CD8-positive, alpha-beta memory T cell (primary cell): ENCODE results near the gene CELA2A. TPM values are rescaled to one million over a fixed set of nuclear protein-coding genes. Genes with fewer than 3 reads are reported as not detected.
A peak's percentile ranks its signal among the peaks of the same experiment; 100 is the strongest.

Experiments
- CTCF ChIA-PET: fragments of 350-600 bp; sonication (Branson Sonifier 250); formaldehyde crosslinking; loops from one replicate; lab custom pipeline; 2021; ENCODE audit warnings: antibody characterized with exemption; lab: Charles Lee
- POLR2A ChIA-PET: fragments of 350-600 bp; sonication (Branson Sonifier 250); formaldehyde crosslinking; loops from one replicate; lab custom pipeline; 2021; ENCODE audit warnings: antibody characterized with exemption; lab: Charles Lee
- DNase-seq, 5 donors: peaks; one replicate each; pipeline versions ENCODE4 v3.0.0 to v3.0.0-alpha.2; 2020 to 2022; ENCODE audit warnings: mixed read lengths in 1 of 5
- H3K27ac ChIP-seq: one replicate; pipeline ENCODE4 v1.7.0; 2013; ENCODE audit warnings: low read depth, mild to moderate bottlenecking, low read length, moderate library complexity
- H3K27me3 ChIP-seq: 2 replicates; pipeline ENCODE4 v1.7.0; 2013; ENCODE audit warnings: low read length, mild to moderate bottlenecking; ENCODE audit not compliant: insufficient read depth, poor library complexity, severe bottlenecking
- H3K36me3 ChIP-seq: 2 replicates; pipeline ENCODE4 v1.7.0; 2013; ENCODE audit warnings: mild to moderate bottlenecking, low read length, moderate library complexity; ENCODE audit not compliant: insufficient read depth
- H3K4me1 ChIP-seq: 2 replicates; pipeline ENCODE4 v1.7.0; 2013; ENCODE audit warnings: mild to moderate bottlenecking, low read length, moderate library complexity; ENCODE audit not compliant: insufficient read depth
- H3K4me3 ChIP-seq: 2 replicates; pipeline ENCODE4 v1.7.0; 2013; ENCODE audit warnings: mild to moderate bottlenecking, low read length
- H3K9me3 ChIP-seq: 2 replicates; pipeline ENCODE4 v1.7.0; 2013; ENCODE audit warnings: mild to moderate bottlenecking, low read length
- H3K27ac Mint-ChIP-seq, 8 donors: one replicate each; pipeline ENCODE4 v1.8.0; 2020 to 2021; ENCODE audit warnings: mixed read lengths in 8 of 8, mild to moderate bottlenecking in 6 of 8, inconsistent platforms in 3 of 8, moderate library complexity in 3 of 8
- H3K27me3 Mint-ChIP-seq, 2 donors: one replicate each; pipeline ENCODE4 v1.8.0; 2020 to 2021; ENCODE audit warnings: mixed read lengths in 2 of 2, mild to moderate bottlenecking in 1 of 2, moderate library complexity in 1 of 2
- H3K36me3 Mint-ChIP-seq, 3 donors: one replicate each; pipeline ENCODE4 v1.8.0; 2020 to 2021; ENCODE audit warnings: mixed read lengths in 3 of 3, inconsistent platforms in 1 of 3, mild to moderate bottlenecking in 1 of 3
- H3K4me1 Mint-ChIP-seq, 3 donors: one replicate each; pipeline ENCODE4 v1.8.0; 2020 to 2021; ENCODE audit warnings: mixed read lengths in 3 of 3, inconsistent platforms in 1 of 3, mild to moderate bottlenecking in 1 of 3
- H3K4me3 Mint-ChIP-seq, 7 donors: one replicate each; pipeline ENCODE4 v1.8.0; 2020 to 2021; ENCODE audit warnings: mixed read lengths in 7 of 7, mild to moderate bottlenecking in 6 of 7, moderate library complexity in 4 of 7, inconsistent platforms in 2 of 7
- H3K9me3 Mint-ChIP-seq, 5 donors: one replicate each; pipeline ENCODE4 v1.8.0; 2020 to 2022; ENCODE audit warnings: mixed read lengths in 5 of 5, mild to moderate bottlenecking in 3 of 5, moderate library complexity in 2 of 5, inconsistent platforms in 1 of 5
- polyA plus RNA-seq: library from polyadenylated mRNA; unstranded; fragments of 300-500 nt; fragmentation: Illumina TruSeq; gene quantifications from one replicate; pipeline ENCODE4 v1.2.3, GENCODE V29; 2021
- total RNA-seq, 2 experiments: library from RNA; stranded (reverse); gene quantifications; one replicate each; pipeline ENCODE4 v1.2.3, GENCODE V29; 2021

Gene CELA2A
- total and polyA plus RNA-seq, 3 experiments from 2014 or later: not detected

- ChIA-PET CTCF (no interaction called here), POLR2A (no interaction called here)
- H3K27ac ChIP-seq: no peak overlapping the region
These were observed 47.9 kb downstream of the CELA2A start for GRCh38 chr1:15504436-15504835.

GRCh38 chr1:15506831-15507230 is 50.3 kb downstream of the CELA2A start:
- no peaks in the 10 kb centered on the region for H3K27me3 ChIP-seq
- H3K4me1 ChIP-seq: no peaks in the 10 kb centered on the region
- CTCF ChIA-PET: no interaction called here
- H3K27ac ChIP-seq: no peak overlapping the region
- H3K4me1 Mint-ChIP-seq: peaks cover 0 to 3% (median 0%) of the 10 kb centered on the region in 3 donors
- DNase-seq: no peak
- H3K36me3 Mint-ChIP-seq: peaks cover 0 to 54% (median 9%) of the 10 kb centered on the region in 3 donors
- no peak overlapping the region for H3K4me3 Mint-ChIP-seq
- no peaks in the 10 kb centered on the region for H3K9me3 Mint-ChIP-seq
- H3K27ac Mint-ChIP-seq: no peak overlapping the region
- POLR2A ChIA-PET: no interaction called here
- H3K27me3 Mint-ChIP-seq: no peaks in the 10 kb centered on the region
- H3K9me3 ChIP-seq: no peaks in the 10 kb centered on the region
- H3K4me3 ChIP-seq: no peak overlapping the region
- no peaks in the 10 kb centered on the region for H3K36me3 ChIP-seq

More at GRCh38 chr1:15504436-15504835, 47.9 kb downstream of the CELA2A start:
- no peaks in the 10 kb centered on the region for H3K9me3 ChIP-seq
- H3K4me1 ChIP-seq: no peaks in the 10 kb centered on the region
- H3K4me3 ChIP-seq: no peak overlapping the region
- no peak overlapping the region for H3K4me3 Mint-ChIP-seq
- peaks cover 2 to 57% (median 3%) of the 10 kb centered on the region in 3 donors for H3K36me3 Mint-ChIP-seq
- no peaks in the 10 kb centered on the region for H3K27me3 Mint-ChIP-seq
- no peaks in the 10 kb centered on the region for H3K36me3 ChIP-seq
- H3K4me1 Mint-ChIP-seq: no peaks in the 10 kb centered on the region
- H3K27ac Mint-ChIP-seq: peak overlapping the region in 2 of 8 donors; percentile 17 to 29
- H3K27me3 ChIP-seq: no peaks in the 10 kb centered on the region
- no peak for DNase-seq
- no peaks in the 10 kb centered on the region for H3K9me3 Mint-ChIP-seq

- Histone ChIP-seq H3K27me3 (no peaks in the 10 kb centered on the region), H3K9me3 (no peaks in the 10 kb centered on the region), H3K27ac (no peak overlapping the region), H3K4me1 (no peaks in the 10 kb centered on the region), H3K36me3 (no peaks in the 10 kb centered on the region), H3K4me3 (no peak overlapping the region)
- ChIA-PET POLR2A (no interaction called here), CTCF (no interaction called here)
- H3K4me1 Mint-ChIP-seq: peaks cover 0 to 3% (median 0%) of the 10 kb centered on the region in 3 donors
- no peaks in the 10 kb centered on the region for H3K27me3 Mint-ChIP-seq
- H3K27ac Mint-ChIP-seq: no peak overlapping the region
- H3K36me3 Mint-ChIP-seq: peaks cover 0 to 55% (median 9%) of the 10 kb centered on the region in 3 donors
- DNase-seq: no peak
- no peaks in the 10 kb centered on the region for H3K9me3 Mint-ChIP-seq
- H3K4me3 Mint-ChIP-seq: no peak overlapping the region
These were observed 50.7 kb downstream of the CELA2A start for GRCh38 chr1:15507278-15507677.

GRCh38 chr1:15508700-15509487 is 52.4 kb downstream of the CELA2A start:
- peaks cover 0 to 2% of the 10 kb centered on the region in 2 donors for H3K27me3 Mint-ChIP-seq
- H3K36me3 ChIP-seq: peaks cover 5% of the 10 kb centered on the region
- peaks cover 0 to 53% (median 11%) of the 10 kb centered on the region in 3 donors for H3K36me3 Mint-ChIP-seq
- no peaks in the 10 kb centered on the region for H3K27me3 ChIP-seq
- H3K4me3 Mint-ChIP-seq: no peak overlapping the region
- no peak overlapping the region for H3K27ac ChIP-seq
- H3K9me3 ChIP-seq: no peaks in the 10 kb centered on the region
- H3K4me1 ChIP-seq: no peaks in the 10 kb centered on the region
- no peak overlapping the region for H3K4me3 ChIP-seq
- peaks cover 1 to 4% (median 2%) of the 10 kb centered on the region in 3 donors for H3K4me1 Mint-ChIP-seq
- CTCF ChIA-PET: no interaction called here
- no peak for DNase-seq
- H3K9me3 Mint-ChIP-seq: no peaks in the 10 kb centered on the region
- H3K27ac Mint-ChIP-seq: peak overlapping the region in 1 of 8 donors; percentile 3
- POLR2A ChIA-PET: interaction anchor here (0.6 kb wide), 1 partner anchor 11 kb away, joined by 3 read pairs; no protein-coding TSS in a partner anchor

- CTCF ChIA-PET: no interaction called here
- POLR2A ChIA-PET: no interaction called here
- no peaks in the 10 kb centered on the region for H3K9me3 ChIP-seq
These were observed 53.1 kb downstream of the CELA2A start for GRCh38 chr1:15509586-15509985.

GRCh38 chr1:15510611-15511405 is 54.3 kb downstream of the CELA2A start:
- Histone ChIP-seq H3K4me1 (peaks cover 5% of the 10 kb centered on the region), H3K27me3 (no peaks in the 10 kb centered on the region), H3K36me3 (peaks cover 5% of the 10 kb centered on the region), H3K9me3 (no peaks in the 10 kb centered on the region), H3K27ac (no peak overlapping the region), H3K4me3 (no peak overlapping the region)
- Mint-ChIP-seq H3K9me3 (no peaks in the 10 kb centered on the region), H3K4me1 (peaks cover 10 to 15% (median 14%) of the 10 kb centered on the region in 3 donors), H3K36me3 (peaks cover 0 to 49% (median 15%) of the 10 kb centered on the region in 3 donors), H3K27ac (peak overlapping the region in 1 of 8 donors; percentile 18), H3K27me3 (peaks cover 0 to 2% of the 10 kb centered on the region in 2 donors), H3K4me3 (no peak overlapping the region)
- ChIA-PET CTCF (no interaction called here), POLR2A (no interaction called here)
- no peak for DNase-seq

More at GRCh38 chr1:15509586-15509985, 53.1 kb downstream of the CELA2A start:
- Histone ChIP-seq H3K36me3 (peaks cover 5% of the 10 kb centered on the region), H3K27ac (no peak overlapping the region), H3K27me3 (no peaks in the 10 kb centered on the region), H3K4me3 (no peak overlapping the region), H3K4me1 (no peaks in the 10 kb centered on the region)
- H3K27me3 Mint-ChIP-seq: peaks cover 0 to 2% of the 10 kb centered on the region in 2 donors
- no peaks in the 10 kb centered on the region for H3K9me3 Mint-ChIP-seq
- H3K4me1 Mint-ChIP-seq: peaks cover 4 to 7% (median 7%) of the 10 kb centered on the region in 3 donors
- peaks cover 0 to 53% (median 15%) of the 10 kb centered on the region in 3 donors for H3K36me3 Mint-ChIP-seq
- H3K27ac Mint-ChIP-seq: no peak overlapping the region
- H3K4me3 Mint-ChIP-seq: no peak overlapping the region
- no peak for DNase-seq

GRCh38 chr1:15513192-15513591 is 56.7 kb downstream of the CELA2A start:
- H3K9me3 ChIP-seq: no peaks in the 10 kb centered on the region
- H3K4me1 Mint-ChIP-seq: peaks cover 10 to 17% (median 14%) of the 10 kb centered on the region in 3 donors
- H3K36me3 Mint-ChIP-seq: peaks cover 4 to 55% (median 21%) of the 10 kb centered on the region in 3 donors
- no peaks in the 10 kb centered on the region for H3K9me3 Mint-ChIP-seq
- POLR2A ChIA-PET: no interaction called here
- no peaks in the 10 kb centered on the region for H3K27me3 ChIP-seq
- H3K27ac Mint-ChIP-seq: no peak overlapping the region
- DNase-seq: no peak
- H3K27ac ChIP-seq: no peak overlapping the region
- H3K4me1 ChIP-seq: peaks cover 5% of the 10 kb centered on the region
- peaks cover 0 to 2% of the 10 kb centered on the region in 2 donors for H3K27me3 Mint-ChIP-seq
- CTCF ChIA-PET: no interaction called here
- H3K36me3 ChIP-seq: peaks cover 5% of the 10 kb centered on the region
- no peak overlapping the region for H3K4me3 ChIP-seq
- H3K4me3 Mint-ChIP-seq: no peak overlapping the region

GRCh38 chr1:15513919-15514318 is 57.4 kb downstream of the CELA2A start:
- POLR2A ChIA-PET: no interaction called here
- CTCF ChIA-PET: no interaction called here
- H3K27ac Mint-ChIP-seq: peak overlapping the region in 2 of 8 donors; percentile 36 to 43

More at GRCh38 chr1:15513919-15514318, 57.4 kb downstream of the CELA2A start:
- Mint-ChIP-seq H3K36me3 (peaks cover 4 to 59% (median 22%) of the 10 kb centered on the region in 3 donors), H3K4me3 (no peak overlapping the region), H3K4me1 (peaks cover 12 to 20% (median 14%) of the 10 kb centered on the region in 3 donors), H3K9me3 (no peaks in the 10 kb centered on the region), H3K27me3 (peaks cover 0 to 2% of the 10 kb centered on the region in 2 donors)
- H3K9me3 ChIP-seq: no peaks in the 10 kb centered on the region
- no peak for DNase-seq
- H3K36me3 ChIP-seq: peaks cover 5% of the 10 kb centered on the region
- no peaks in the 10 kb centered on the region for H3K27me3 ChIP-seq
- no peak overlapping the region for H3K4me3 ChIP-seq
- H3K27ac ChIP-seq: no peak overlapping the region
- H3K4me1 ChIP-seq: peaks cover 5% of the 10 kb centered on the region
